OCI-LY1 (cell line): ENCODE measurements around the gene MRGPRD.

ENCODE experiments used
- H2AFZ ChIP-seq: fragments of 200-600 bp; sonication (generic), shearing (Covaris generic); 2 replicates; pipeline ENCODE4 v1.6.0; 2014; ENCODE audit warnings: antibody characterized with exemption, mild to moderate bottlenecking, low read length
- H3F3A ChIP-seq: fragments of 200-600 bp; sonication (generic), shearing (Covaris generic); 2 replicates; pipeline ENCODE4 v1.6.0; 2014; ENCODE audit warnings: mild to moderate bottlenecking, antibody characterized with exemption, low read length, moderate library complexity; ENCODE audit not compliant: insufficient read depth
- H3K27ac ChIP-seq: fragments of 200-600 bp; sonication (generic); 2 replicates; pipeline ENCODE4 v1.5.1; 2014; ENCODE audit warnings: low read length, mixed run types, mild to moderate bottlenecking, low read depth; ENCODE audit not compliant: poor library complexity, severe bottlenecking
- H3K27me3 ChIP-seq: fragments of 200-600 bp; sonication (generic); 2 replicates; pipeline ENCODE4 v1.6.0; 2014; ENCODE audit warnings: antibody characterized with exemption, mild to moderate bottlenecking, low read length, moderate library complexity; ENCODE audit not compliant: insufficient read depth
- H3K36me3 ChIP-seq: fragments of 200-600 bp; sonication (generic); 2 replicates; pipeline ENCODE4 v1.6.1; 2014; ENCODE audit warnings: mild to moderate bottlenecking, antibody characterized with exemption, low read length, moderate library complexity, mixed read lengths; ENCODE audit not compliant: insufficient read depth
- H3K4me1 ChIP-seq: fragments of 200-600 bp; sonication (generic); 2 replicates; pipeline ENCODE4 v1.5.1; 2014; ENCODE audit warnings: mild to moderate bottlenecking, low read length, moderate library complexity; ENCODE audit not compliant: insufficient read depth, severe bottlenecking
- H3K4me2 ChIP-seq: fragments of 200-600 bp; sonication (generic), shearing (Covaris generic); 2 replicates; pipeline ENCODE4 v1.6.1; 2014; ENCODE audit warnings: low read length
- H3K4me3 ChIP-seq: fragments of 200-600 bp; sonication (generic); 2 replicates; pipeline ENCODE4 v1.5.1; 2014; ENCODE audit warnings: low read length, low read depth, mild to moderate bottlenecking, mixed read lengths; ENCODE audit not compliant: poor library complexity, severe bottlenecking
- H3K79me2 ChIP-seq: fragments of 200-600 bp; shearing (Covaris generic); 2 replicates; pipeline ENCODE4 v1.6.1; 2016; ENCODE audit warnings: mixed run types, low read length, mixed read lengths; ENCODE audit not compliant: insufficient read depth
- H3K9ac ChIP-seq: fragments of 200-600 bp; sonication (generic), shearing (Covaris generic); 2 replicates; pipeline ENCODE4 v1.6.1; 2014; ENCODE audit warnings: mild to moderate bottlenecking, low read length, mixed read lengths
- H3K9me2 ChIP-seq: fragments of 200-600 bp; sonication (generic), shearing (Covaris generic); 2 replicates; pipeline ENCODE4 v1.6.1; 2014; ENCODE audit warnings: low read depth, mild to moderate bottlenecking, low read length, mixed read lengths
- H3K9me3 ChIP-seq: fragments of 200-600 bp; shearing (Covaris generic); 2 replicates; pipeline ENCODE4 v1.6.1; 2014; ENCODE audit warnings: low read length, mixed read lengths
- H4K20me1 ChIP-seq: fragments of 200-600 bp; sonication (generic), shearing (Covaris generic); 2 replicates; pipeline ENCODE4 v1.6.0; 2016; ENCODE audit warnings: mild to moderate bottlenecking, low read length; ENCODE audit not compliant: insufficient read depth
- EZH2 ChIP-seq: fragments of 200-600 bp; sonication (generic), shearing (Covaris generic); IDR thresholded peaks from 2 replicates; pipeline ENCODE4 v1.8.0; 2017; ENCODE audit warnings: borderline replicate concordance, mixed run types, mild to moderate bottlenecking, antibody characterized with exemption, low read length, moderate library complexity, mixed read lengths
- TF ChIP-seq, protein P1 (sequence below): fragments of 200-600 bp; sonication (generic), shearing (Covaris generic); IDR thresholded peaks from 2 replicates; pipeline ENCODE4 v1.5.1; 2017; ENCODE audit warnings: mild to moderate bottlenecking, antibody characterized with exemption, low read length, moderate library complexity, mixed read lengths

Gene MRGPRD

DNA sequence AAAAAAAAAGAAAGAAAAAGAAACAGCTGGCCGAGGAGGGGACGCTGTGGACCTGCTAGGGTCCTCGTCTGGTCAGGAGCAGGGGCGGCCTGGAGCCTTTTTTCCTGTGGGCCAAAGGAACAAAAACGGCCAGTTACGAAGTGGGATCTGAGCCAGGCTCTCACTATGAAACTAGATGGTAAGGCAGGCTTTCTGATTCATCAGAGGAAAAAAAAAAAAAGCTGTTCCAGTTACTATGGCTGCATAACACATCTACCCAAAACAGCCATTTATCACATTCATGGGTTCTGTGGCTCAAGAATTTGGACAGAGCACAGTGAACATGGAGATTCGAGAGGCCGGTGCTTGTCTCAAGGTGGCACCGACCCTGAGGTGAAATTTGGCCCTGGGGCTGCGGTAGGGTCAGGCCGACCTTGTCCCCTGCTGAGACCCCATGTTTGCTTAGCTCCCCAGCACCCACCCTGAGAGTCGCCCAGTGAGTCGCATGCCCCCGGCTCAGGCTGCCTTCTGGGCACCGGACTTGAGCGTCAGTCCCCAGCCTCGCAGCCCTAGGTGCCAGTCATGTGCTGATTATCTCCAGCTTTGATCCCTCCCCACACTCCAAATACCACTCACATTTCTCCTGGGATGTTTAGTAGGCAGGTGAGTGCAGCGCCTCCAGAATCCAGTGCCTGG lies 34.2 kb downstream of the MRGPRD start:
- H3K36me3 ChIP-seq, result no peaks in the 10 kb centered on the region
- no peaks in the 10 kb centered on the region for H3K9me3 ChIP-seq
- no peaks in the 10 kb centered on the region for H3K4me1 ChIP-seq
- H2AFZ ChIP-seq, result no peak overlapping the region
- H3K27me3 ChIP-seq, result 0 out of 2 replicates have a peak, but pooled peaks cover 6% of the 10 kb centered on the region
- TF ChIP-seq EZH2, result no peak
- no peak overlapping the region for H3K9ac ChIP-seq
- H3K79me2 ChIP-seq, result no peaks in the 10 kb centered on the region
- no peak overlapping the region for H3K4me3 ChIP-seq
- no peaks in the 10 kb centered on the region for H3K9me2 ChIP-seq
- no peak overlapping the region for H3K4me2 ChIP-seq
- no peak overlapping the region for H3K27ac ChIP-seq
- H3F3A ChIP-seq, result no peaks in the 10 kb centered on the region
- no peaks in the 10 kb centered on the region for H4K20me1 ChIP-seq

DNA sequence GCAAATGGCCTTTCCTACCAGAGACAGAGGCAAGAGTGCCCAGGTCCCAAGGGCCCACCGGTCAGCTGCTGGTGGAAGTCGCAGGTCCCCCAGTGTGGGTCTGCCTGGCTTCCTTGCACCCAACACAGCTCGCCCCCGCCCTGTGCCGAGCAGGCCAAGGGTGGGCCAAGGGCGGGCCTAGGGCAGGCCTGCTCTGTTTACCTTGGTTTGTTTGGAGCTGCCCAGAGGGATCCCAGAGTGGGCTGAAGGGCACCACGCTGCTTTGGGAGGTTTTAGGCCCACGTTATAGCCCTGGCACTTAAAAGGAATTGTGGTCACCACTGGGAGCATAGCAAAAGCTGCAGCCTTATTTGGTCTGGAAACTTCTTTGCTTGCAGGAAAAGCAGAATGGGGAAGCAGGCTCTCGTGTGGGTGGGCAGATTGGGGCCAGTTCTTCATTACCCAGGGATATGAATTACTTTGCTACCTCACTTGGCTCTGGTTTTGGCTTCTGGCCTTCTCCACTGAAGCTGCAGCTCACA lies 38.0 kb downstream of the MRGPRD start:
- no peak overlapping the region for H3K4me2 ChIP-seq
- H3K4me1 ChIP-seq, result no peaks in the 10 kb centered on the region
- no peaks in the 10 kb centered on the region for H3F3A ChIP-seq
- no peak overlapping the region for H3K27ac ChIP-seq
- H3K36me3 ChIP-seq, result peaks cover 10% of the 10 kb centered on the region; the same call in 1 of the 2 replicates
- H4K20me1 ChIP-seq, result no peaks in the 10 kb centered on the region
- no peaks in the 10 kb centered on the region for H3K27me3 ChIP-seq
- H3K9me2 ChIP-seq, result no peaks in the 10 kb centered on the region
- H2AFZ ChIP-seq, result no peak overlapping the region
- H3K4me3 ChIP-seq, result no peak overlapping the region
- H3K9me3 ChIP-seq, result no peaks in the 10 kb centered on the region
- no peak for TF ChIP-seq EZH2
- TF ChIP-seq, protein P1, sequence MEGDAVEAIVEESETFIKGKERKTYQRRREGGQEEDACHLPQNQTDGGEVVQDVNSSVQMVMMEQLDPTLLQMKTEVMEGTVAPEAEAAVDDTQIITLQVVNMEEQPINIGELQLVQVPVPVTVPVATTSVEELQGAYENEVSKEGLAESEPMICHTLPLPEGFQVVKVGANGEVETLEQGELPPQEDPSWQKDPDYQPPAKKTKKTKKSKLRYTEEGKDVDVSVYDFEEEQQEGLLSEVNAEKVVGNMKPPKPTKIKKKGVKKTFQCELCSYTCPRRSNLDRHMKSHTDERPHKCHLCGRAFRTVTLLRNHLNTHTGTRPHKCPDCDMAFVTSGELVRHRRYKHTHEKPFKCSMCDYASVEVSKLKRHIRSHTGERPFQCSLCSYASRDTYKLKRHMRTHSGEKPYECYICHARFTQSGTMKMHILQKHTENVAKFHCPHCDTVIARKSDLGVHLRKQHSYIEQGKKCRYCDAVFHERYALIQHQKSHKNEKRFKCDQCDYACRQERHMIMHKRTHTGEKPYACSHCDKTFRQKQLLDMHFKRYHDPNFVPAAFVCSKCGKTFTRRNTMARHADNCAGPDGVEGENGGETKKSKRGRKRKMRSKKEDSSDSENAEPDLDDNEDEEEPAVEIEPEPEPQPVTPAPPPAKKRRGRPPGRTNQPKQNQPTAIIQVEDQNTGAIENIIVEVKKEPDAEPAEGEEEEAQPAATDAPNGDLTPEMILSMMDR, result no peak
- no peaks in the 10 kb centered on the region for H3K79me2 ChIP-seq
- H3K9ac ChIP-seq, result no peak overlapping the region

DNA sequence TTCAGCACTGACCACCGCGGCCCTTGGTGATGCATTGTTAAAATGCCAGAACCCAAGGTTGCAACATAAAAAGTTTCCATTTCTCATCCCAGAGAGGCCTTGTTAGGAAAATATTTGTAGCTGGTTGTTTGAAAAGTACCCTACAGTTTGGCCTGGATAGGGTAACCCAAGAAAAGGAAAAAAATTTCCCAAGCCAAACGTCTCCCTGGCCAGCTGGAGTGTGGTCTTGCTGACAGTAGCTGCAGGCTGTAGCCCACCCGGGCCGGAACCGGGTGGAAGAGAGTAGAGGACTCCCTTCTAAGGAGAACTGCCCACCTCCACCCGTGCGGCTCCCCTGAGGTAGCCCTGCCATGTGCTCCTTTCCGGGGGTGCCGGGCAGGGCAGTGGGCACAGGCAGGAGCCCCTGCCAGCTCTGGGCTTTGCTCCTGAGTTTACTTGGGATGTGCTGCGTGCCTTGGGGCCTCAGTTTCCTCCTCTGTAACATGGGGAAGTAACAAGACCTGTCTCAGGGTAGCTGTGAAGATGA lies 38.6 kb downstream of the MRGPRD start:
- TF ChIP-seq, protein P1, result no peak
- no peak for TF ChIP-seq EZH2
- no peaks in the 10 kb centered on the region for H4K20me1 ChIP-seq

More for the DNA sequence above, 38.6 kb downstream of the MRGPRD start:
- Histone ChIP-seq H3K79me2 (no peaks in the 10 kb centered on the region), H2AFZ (no peak overlapping the region), H3K9me2 (no peaks in the 10 kb centered on the region), H3K9me3 (no peaks in the 10 kb centered on the region), H3K27me3 (no peaks in the 10 kb centered on the region), H3K4me3 (no peak overlapping the region), H3K9ac (no peak overlapping the region), H3K36me3 (peaks cover 17% of the 10 kb centered on the region; the same call in 1 of the 2 replicates), H3K4me2 (no peak overlapping the region), H3K27ac (no peak overlapping the region), H3F3A (no peaks in the 10 kb centered on the region), H3K4me1 (no peaks in the 10 kb centered on the region)
